SW480 (cell line): ENCODE measurements around the gene ENDOG.
"Not testable (repeated sequence)": the region's sequence is repeated elsewhere in the genome, so short reads cannot be mapped to it uniquely, and the experiment has no call there.

Source experiments
- DNase-seq: peaks from one replicate; pipeline ENCODE4 v3.0.0-alpha.2; 2016; ENCODE audit warnings: low spot score

The ENDOG gene

GRCh38 chr9:128818099-128818838 lies at the start of gene ENDOG:
TSS of gene ENDOG (plus strand) at chr9:128818500. CDS start at chr9:128818685, 185 bp downstream.
- DNase-seq, result peak; percentile 93

GRCh38 chr9:128768606-128769005 lies 49.7 kb upstream of the ENDOG start:
- no peak for DNase-seq

GRCh38 chr9:128770286-128771030 lies 47.8 kb upstream of the ENDOG start:
- no peak for DNase-seq

DNA sequence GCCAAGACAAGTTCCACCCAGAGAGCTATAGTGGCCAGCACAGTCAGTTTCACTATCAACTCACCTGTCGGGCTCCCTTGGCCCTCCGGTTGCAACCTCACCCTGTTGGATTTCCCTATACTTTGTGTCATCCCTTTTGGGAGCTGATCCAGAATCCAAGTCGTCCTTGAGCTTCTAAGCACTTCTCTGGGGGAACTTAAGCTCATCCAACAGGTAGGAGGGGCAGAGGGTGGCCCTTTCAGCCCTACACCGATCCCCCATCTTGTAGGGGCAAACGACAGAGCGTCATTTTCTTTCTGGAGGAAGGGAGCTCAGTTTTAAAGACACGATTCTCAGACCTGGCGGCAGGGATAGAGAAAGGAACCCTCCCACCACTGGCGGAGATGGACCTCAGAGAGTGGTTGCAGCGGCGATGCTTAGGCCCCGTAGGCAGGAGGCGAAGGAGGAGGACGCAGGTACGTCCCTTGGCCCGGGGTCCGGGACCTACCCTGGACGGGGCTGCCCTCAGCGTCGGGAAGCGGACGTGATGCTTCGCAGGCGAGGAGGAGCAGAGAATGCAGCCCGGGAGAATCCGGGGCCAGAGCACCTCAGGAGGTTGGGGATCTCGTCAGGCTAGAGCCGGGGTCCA lies 47.1 kb upstream of the ENDOG start:
- DNase-seq, result peak; percentile 18

DNA sequence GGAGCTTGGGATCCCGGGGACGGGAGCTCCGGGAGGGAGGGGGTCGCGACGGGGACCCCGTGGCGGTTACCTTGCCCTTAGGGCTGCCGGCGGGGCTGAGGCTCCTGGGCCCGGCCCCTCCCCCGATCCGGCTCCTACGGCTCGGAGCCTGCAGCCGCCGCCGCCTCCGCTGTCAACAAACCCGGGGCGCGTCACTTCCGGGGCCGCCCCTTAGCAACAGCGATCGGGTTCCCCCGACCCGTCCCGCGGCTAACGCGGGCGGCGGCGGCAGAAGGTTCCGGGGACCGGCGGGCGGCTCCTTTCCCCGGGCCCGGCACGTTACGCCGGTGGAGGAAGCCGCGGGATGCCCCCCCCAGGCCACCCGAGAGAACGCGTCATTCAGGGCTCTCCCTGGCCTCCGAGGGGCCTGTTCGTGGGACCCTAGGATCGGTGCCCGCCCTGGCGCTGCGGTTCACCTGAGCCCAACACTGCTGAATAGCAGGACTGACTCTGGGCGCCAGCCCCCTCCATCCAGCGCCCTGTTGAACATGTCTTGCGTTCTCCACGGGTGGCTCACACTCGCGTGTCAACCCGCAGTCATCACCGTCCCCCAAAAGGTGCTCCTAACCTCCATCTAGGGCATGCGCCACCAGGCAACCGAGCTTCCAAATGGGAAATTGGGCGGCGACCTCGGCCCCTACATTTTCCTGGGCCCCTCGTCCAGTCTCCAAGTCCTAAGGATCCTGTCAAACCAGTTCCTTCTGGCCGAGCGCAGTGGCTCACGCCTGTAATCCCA lies 46.4 kb upstream of the ENDOG start, which contains the start of gene ZER1:
Gene ZER1 (minus strand): TSS at position 183 of the 775 bp plus-strand sequence. CDS start 16,362 bp downstream, outside the sequence.
- DNase-seq, result peak; percentile 86

- no peak for DNase-seq
Measured at GRCh38 chr9:128773049-128773448, 45.3 kb upstream of the ENDOG start.

GRCh38 chr9:128774804-128775203 lies 43.5 kb upstream of the ENDOG start:
- DNase-seq, result no peak

DNA sequence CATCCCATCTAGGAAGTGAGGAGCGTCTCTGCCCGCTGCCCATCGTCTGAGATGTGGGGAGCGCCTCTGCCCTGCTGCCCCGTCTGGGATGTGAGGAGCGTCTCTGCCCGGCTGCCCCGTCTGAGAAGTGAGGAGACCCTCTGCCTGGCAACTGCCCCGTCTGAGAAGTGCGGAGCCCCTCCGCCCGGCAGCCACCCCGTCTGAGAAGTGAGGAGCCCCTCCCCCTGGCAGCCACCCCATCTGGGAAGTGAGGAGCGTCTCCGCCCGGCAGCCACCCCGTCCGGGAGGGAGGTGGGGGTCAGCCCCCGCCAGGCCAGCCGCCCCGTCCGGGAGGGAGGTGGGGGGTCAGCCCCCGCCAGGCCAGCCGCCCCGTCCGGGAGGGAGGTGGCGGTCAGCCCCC lies 38.2 kb upstream of the ENDOG start:
- not testable (repeated sequence) for DNase-seq

GRCh38 chr9:128781187-128782070 lies 36.9 kb upstream of the ENDOG start:
- no peak for DNase-seq

DNA sequence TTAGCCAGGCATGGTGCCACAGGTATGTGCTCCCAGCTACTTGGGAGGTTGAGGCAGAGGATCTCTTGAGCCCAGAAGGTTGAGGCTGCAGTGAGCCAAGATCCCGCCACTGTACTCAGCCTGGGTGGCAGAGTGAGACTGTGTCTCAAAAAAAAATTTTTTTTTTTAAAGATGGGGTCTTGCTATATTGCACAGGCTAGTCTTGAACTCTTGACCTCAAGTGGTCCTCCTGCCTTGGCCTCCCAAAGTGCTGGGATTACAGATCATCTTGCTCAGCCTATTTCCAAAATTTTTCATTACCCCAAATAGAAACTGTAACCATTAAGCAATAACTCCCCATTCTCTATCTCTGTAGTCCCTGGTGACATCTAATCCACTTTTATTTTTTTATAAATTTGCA lies 35.6 kb upstream of the ENDOG start:
- no peak for DNase-seq

GRCh38 chr9:128785427-128785826 lies 32.9 kb upstream of the ENDOG start:
- DNase-seq, result no peak

GRCh38 chr9:128786681-128787601 lies 31.4 kb upstream of the ENDOG start, which contains the start of gene TBC1D13:
TSS of gene TBC1D13 (plus strand) at chr9:128787253. CDS start at chr9:128787354, 101 bp downstream.
- DNase-seq, result peak; percentile 86

DNA sequence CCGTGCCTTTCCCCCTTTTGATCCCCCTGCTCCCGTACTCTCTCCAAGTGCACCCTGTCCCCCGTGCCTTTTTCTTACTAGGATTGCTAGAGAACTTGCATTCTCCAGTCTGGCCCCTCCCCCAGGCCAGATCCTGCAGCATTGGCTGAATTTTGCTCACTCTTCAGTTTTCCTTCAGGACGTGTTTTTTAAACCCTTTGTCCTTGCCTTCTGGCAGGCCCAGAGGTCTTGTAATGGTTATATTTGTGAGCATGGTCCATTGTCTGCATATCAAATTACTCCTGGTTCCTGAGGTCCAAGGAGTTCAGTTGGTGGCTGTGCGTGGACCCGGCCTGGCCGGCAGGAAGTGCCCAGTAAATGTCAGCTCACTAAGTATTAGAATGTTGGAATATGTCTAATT lies 30.6 kb upstream of the ENDOG start:
- no peak for DNase-seq

DNA sequence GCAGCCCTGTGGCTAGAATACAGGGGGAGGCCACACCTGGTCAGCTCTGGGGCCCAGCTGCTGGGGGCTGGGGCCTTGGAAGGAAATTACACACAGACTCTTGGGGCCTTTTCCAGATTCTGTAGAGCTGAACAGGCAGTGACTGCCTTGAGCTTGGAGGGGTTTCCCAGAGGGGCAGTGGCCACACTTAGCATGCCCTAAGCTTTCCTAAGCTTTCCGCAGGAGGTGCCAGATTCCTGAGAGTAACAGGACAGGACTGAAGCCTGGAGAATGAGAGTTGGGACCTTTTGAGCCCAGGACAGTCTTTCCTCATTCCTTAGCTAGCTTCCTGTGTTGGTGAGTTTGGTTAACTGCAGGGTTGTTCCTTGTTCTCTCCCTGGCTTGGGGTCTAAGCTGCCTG lies 29.9 kb upstream of the ENDOG start:
- no peak for DNase-seq

DNA sequence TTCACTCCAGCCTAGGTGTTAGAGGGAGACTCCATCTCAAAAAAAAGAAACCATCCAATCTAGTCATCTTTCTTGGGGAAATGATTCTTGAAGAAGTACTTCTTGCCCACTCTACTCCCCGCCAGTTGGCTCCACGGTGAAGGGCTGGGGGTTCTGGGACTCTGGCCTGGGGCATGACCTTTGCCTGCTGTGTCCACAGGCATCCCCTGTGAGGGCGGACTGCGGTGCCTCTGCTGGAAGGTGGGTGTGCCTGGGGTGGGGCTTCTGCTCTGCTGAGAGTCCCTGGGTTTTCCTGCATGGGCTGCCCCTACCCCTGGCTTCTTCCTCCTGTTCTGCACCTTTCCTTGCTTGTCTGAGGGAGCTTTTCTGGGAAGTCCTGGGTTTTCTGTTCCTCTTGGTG lies 27.8 kb upstream of the ENDOG start:
- DNase-seq, result no peak

DNA sequence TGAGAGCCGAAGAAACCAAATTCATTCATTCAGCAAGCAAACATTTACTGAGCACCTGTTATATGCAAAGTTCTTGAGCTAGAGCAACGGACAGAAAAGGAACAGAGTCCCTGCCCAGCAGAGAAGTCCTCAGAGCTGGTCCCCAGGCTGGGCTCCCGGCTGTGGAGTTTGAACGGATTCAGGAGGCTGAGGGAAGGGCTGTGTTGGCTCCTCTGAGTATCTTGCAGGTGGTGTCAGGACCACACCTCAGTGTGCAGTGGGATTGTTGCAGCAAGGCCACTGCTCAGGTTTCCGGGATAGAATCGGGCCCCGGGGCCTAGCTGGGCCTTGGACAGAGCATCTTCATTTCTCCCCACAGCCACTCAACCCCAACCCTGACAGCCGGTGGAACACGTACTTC lies 26.2 kb upstream of the ENDOG start:
- DNase-seq, result no peak

DNA sequence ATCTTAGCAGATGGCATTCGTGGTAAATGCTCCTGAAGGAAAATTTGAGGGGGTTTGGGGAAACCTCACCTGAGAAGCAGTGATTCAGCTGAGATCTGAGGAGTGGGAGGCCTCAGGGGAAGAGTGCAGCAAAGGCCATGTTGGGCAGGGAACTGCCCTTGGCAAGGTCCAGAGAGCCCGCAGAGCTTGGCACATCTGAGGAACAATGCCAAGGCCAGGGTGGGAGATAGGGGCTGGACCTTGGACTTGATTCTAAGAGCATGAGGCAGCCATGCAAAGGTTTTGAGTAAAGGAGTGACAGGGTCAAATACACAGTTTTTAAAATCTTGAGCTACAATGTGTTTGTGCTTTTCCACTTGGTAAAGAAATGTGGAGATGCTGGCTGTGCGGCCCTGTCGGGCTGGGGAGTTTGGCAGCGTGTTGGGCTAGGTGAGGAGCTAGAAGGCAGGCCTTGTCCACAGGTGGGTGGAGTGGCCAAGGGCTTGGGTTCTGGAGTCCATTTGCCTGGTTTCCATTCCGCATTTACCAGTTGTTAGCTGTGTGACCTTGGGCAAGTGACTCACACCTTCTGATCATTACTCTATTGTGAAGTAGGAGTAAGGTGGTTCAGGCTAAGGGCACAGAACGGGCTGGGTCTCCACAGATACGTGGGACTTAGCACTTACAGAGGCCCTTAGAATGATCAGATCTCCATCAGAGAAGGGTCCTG lies 25.2 kb upstream of the ENDOG start:
- DNase-seq, result no peak

GRCh38 chr9:128794961-128795360 lies 23.3 kb upstream of the ENDOG start:
- not testable (repeated sequence) for DNase-seq

DNA sequence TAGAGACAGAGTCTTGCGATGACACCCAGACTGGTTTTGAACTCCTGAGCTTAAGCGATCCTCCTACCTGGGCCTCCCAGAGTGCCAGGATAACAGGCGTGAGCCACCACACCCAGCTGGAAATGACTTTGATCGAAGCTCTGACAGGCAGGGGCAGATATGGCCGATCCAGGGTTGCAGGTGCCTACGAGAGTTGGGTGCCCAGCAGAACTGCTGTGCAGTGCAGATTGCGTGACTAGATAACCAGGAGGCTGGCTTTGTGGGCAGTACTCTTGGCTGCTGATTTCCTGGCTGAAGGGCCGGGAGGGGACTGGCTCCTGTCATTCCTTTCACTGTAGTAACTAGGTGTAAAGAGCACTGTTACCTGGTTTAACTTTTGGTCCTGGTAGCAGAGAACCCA lies 19.4 kb upstream of the ENDOG start:
- no peak for DNase-seq
